OCI-LY1 (cell line): Measurements from ENCODE around the gene DOCK4.

Experiments
- H2AFZ ChIP-seq: fragments of 200-600 bp; sonication (generic), shearing (Covaris generic); 2 replicates; pipeline ENCODE4 v1.6.0; 2014; ENCODE audit warnings: antibody characterized with exemption, mild to moderate bottlenecking, low read length
- H3F3A ChIP-seq: fragments of 200-600 bp; sonication (generic), shearing (Covaris generic); 2 replicates; pipeline ENCODE4 v1.6.0; 2014; ENCODE audit warnings: mild to moderate bottlenecking, antibody characterized with exemption, low read length, moderate library complexity; ENCODE audit not compliant: insufficient read depth
- H3K27ac ChIP-seq: fragments of 200-600 bp; sonication (generic); 2 replicates; pipeline ENCODE4 v1.5.1; 2014; ENCODE audit warnings: low read length, mixed run types, mild to moderate bottlenecking, low read depth; ENCODE audit not compliant: poor library complexity, severe bottlenecking
- H3K27me3 ChIP-seq: fragments of 200-600 bp; sonication (generic); 2 replicates; pipeline ENCODE4 v1.6.0; 2014; ENCODE audit warnings: antibody characterized with exemption, mild to moderate bottlenecking, low read length, moderate library complexity; ENCODE audit not compliant: insufficient read depth
- H3K36me3 ChIP-seq: fragments of 200-600 bp; sonication (generic); 2 replicates; pipeline ENCODE4 v1.6.1; 2014; ENCODE audit warnings: mild to moderate bottlenecking, antibody characterized with exemption, low read length, moderate library complexity, mixed read lengths; ENCODE audit not compliant: insufficient read depth
- H3K4me1 ChIP-seq: fragments of 200-600 bp; sonication (generic); 2 replicates; pipeline ENCODE4 v1.5.1; 2014; ENCODE audit warnings: mild to moderate bottlenecking, low read length, moderate library complexity; ENCODE audit not compliant: insufficient read depth, severe bottlenecking
- H3K4me2 ChIP-seq: fragments of 200-600 bp; sonication (generic), shearing (Covaris generic); 2 replicates; pipeline ENCODE4 v1.6.1; 2014; ENCODE audit warnings: low read length
- H3K4me3 ChIP-seq: fragments of 200-600 bp; sonication (generic); 2 replicates; pipeline ENCODE4 v1.5.1; 2014; ENCODE audit warnings: low read length, low read depth, mild to moderate bottlenecking, mixed read lengths; ENCODE audit not compliant: poor library complexity, severe bottlenecking
- H3K79me2 ChIP-seq: fragments of 200-600 bp; shearing (Covaris generic); 2 replicates; pipeline ENCODE4 v1.6.1; 2016; ENCODE audit warnings: mixed run types, low read length, mixed read lengths; ENCODE audit not compliant: insufficient read depth
- H3K9ac ChIP-seq: fragments of 200-600 bp; sonication (generic), shearing (Covaris generic); 2 replicates; pipeline ENCODE4 v1.6.1; 2014; ENCODE audit warnings: mild to moderate bottlenecking, low read length, mixed read lengths
- H3K9me2 ChIP-seq: fragments of 200-600 bp; sonication (generic), shearing (Covaris generic); 2 replicates; pipeline ENCODE4 v1.6.1; 2014; ENCODE audit warnings: low read depth, mild to moderate bottlenecking, low read length, mixed read lengths
- H3K9me3 ChIP-seq: fragments of 200-600 bp; shearing (Covaris generic); 2 replicates; pipeline ENCODE4 v1.6.1; 2014; ENCODE audit warnings: low read length, mixed read lengths
- H4K20me1 ChIP-seq: fragments of 200-600 bp; sonication (generic), shearing (Covaris generic); 2 replicates; pipeline ENCODE4 v1.6.0; 2016; ENCODE audit warnings: mild to moderate bottlenecking, low read length; ENCODE audit not compliant: insufficient read depth
- EZH2 ChIP-seq: fragments of 200-600 bp; sonication (generic), shearing (Covaris generic); IDR thresholded peaks from 2 replicates; pipeline ENCODE4 v1.8.0; 2017; ENCODE audit warnings: borderline replicate concordance, mixed run types, mild to moderate bottlenecking, antibody characterized with exemption, low read length, moderate library complexity, mixed read lengths
- TF ChIP-seq, protein P1 (sequence below): fragments of 200-600 bp; sonication (generic), shearing (Covaris generic); IDR thresholded peaks from 2 replicates; pipeline ENCODE4 v1.5.1; 2017; ENCODE audit warnings: mild to moderate bottlenecking, antibody characterized with exemption, low read length, moderate library complexity, mixed read lengths

DOCK4 gene

DNA sequence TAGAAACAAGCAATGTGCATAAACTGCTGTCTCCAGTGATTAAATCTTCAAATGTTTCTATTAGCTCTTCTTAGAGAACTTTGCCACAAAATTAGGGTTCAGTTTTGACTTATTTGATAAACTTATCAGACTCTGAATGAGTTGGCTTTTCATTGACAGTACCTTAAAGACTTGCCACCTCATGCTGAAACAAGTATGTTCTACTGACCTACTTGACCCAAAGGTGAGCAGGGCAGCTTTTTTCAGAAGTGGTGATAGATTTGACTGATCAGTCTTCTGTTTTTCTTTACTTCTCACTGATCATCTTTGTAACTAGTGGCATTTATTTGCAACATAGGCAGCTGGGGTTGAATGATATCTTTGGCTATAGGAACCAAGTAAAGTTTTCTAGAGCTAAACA lies 8.1 kb upstream of the DOCK4 start:
- Histone ChIP-seq H3K9me3 (no peaks in the 10 kb centered on the region), H3K9me2 (no peaks in the 10 kb centered on the region), H3K4me3 (no peak overlapping the region), H3K36me3 (no peaks in the 10 kb centered on the region), H3K27me3 (no peaks in the 10 kb centered on the region), H3K4me2 (no peak overlapping the region), H3F3A (no peaks in the 10 kb centered on the region), H3K4me1 (no peaks in the 10 kb centered on the region), H4K20me1 (no peaks in the 10 kb centered on the region), H3K27ac (no peak overlapping the region), H3K9ac (no peak overlapping the region), H2AFZ (no peak overlapping the region), H3K79me2 (0 out of 2 replicates have a peak, but pooled peaks cover 5% of the 10 kb centered on the region)
- no peak for TF ChIP-seq EZH2
- TF ChIP-seq, protein P1, sequence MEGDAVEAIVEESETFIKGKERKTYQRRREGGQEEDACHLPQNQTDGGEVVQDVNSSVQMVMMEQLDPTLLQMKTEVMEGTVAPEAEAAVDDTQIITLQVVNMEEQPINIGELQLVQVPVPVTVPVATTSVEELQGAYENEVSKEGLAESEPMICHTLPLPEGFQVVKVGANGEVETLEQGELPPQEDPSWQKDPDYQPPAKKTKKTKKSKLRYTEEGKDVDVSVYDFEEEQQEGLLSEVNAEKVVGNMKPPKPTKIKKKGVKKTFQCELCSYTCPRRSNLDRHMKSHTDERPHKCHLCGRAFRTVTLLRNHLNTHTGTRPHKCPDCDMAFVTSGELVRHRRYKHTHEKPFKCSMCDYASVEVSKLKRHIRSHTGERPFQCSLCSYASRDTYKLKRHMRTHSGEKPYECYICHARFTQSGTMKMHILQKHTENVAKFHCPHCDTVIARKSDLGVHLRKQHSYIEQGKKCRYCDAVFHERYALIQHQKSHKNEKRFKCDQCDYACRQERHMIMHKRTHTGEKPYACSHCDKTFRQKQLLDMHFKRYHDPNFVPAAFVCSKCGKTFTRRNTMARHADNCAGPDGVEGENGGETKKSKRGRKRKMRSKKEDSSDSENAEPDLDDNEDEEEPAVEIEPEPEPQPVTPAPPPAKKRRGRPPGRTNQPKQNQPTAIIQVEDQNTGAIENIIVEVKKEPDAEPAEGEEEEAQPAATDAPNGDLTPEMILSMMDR: no peak

DNA sequence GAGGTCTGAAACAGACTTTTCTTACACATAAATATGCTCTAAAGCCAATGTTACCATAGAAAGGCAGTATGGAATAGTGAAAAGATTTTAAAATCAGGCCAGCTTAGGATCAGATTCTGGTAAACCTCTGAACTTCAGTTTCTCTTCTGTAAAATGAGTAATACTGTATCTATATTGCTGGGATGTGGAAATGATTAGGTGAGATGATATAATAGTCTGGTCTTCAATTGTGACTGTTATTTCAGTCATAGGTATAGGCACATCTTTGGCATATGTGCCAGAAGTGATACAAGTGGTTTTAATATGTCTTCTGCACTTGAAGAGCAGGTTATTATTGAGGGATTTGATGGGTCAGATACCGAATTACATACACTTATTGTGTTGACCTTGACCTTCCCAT lies 7.5 kb upstream of the DOCK4 start:
- no peaks in the 10 kb centered on the region for H3K4me1 ChIP-seq
- H3K4me2 ChIP-seq: no peak overlapping the region
- 0 out of 2 replicates have a peak, but pooled peaks cover 5% of the 10 kb centered on the region for H3K79me2 ChIP-seq
- H3K9ac ChIP-seq: no peak overlapping the region
- H4K20me1 ChIP-seq: no peaks in the 10 kb centered on the region
- no peaks in the 10 kb centered on the region for H3K27me3 ChIP-seq
- H3K9me3 ChIP-seq: no peaks in the 10 kb centered on the region
- H3F3A ChIP-seq: no peaks in the 10 kb centered on the region
- no peaks in the 10 kb centered on the region for H3K9me2 ChIP-seq
- no peak for TF ChIP-seq EZH2
- TF ChIP-seq, protein P1: no peak
- H3K36me3 ChIP-seq: no peaks in the 10 kb centered on the region
- H2AFZ ChIP-seq: no peak overlapping the region
- no peak overlapping the region for H3K4me3 ChIP-seq
- no peak overlapping the region for H3K27ac ChIP-seq

DNA sequence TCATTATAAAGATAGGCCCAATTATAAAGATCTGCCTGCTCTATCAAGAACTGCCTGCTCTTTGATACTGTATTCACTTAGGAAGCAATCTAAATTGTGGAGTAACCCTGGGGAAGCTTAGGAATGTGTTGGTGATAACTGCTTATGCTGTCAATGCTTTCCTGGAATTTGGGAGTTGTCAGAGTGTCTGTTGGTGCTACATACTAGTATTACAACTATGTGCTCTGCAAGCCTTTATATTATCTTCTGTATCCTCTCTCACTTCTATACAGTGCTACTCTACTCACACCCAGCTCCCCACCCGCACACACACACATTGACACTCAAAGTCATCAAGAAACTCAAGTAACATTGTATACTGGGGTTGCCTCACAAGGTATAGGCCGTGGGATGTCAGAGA lies 6.4 kb upstream of the DOCK4 start:
- no peak for TF ChIP-seq EZH2
- TF ChIP-seq, protein P1: no peak
- no peaks in the 10 kb centered on the region for H3K9me2 ChIP-seq
- no peak overlapping the region for H2AFZ ChIP-seq
- no peaks in the 10 kb centered on the region for H4K20me1 ChIP-seq
- no peak overlapping the region for H3K4me2 ChIP-seq
- H3K27ac ChIP-seq: no peak overlapping the region
- H3K79me2 ChIP-seq: peaks cover 8% of the 10 kb centered on the region
- H3K9me3 ChIP-seq: no peaks in the 10 kb centered on the region
- no peaks in the 10 kb centered on the region for H3K27me3 ChIP-seq
- no peaks in the 10 kb centered on the region for H3F3A ChIP-seq
- no peaks in the 10 kb centered on the region for H3K36me3 ChIP-seq
- no peak overlapping the region for H3K4me3 ChIP-seq
- no peak overlapping the region for H3K9ac ChIP-seq
- peaks cover 3% of the 10 kb centered on the region for H3K4me1 ChIP-seq
